ENCODE results near the gene TMEM150B.

GRCh38 chr19:55272142-55272541 lies 53.0 kb downstream of the TMEM150B start:
- no peak for TF ChIP-seq EZH2 (IDR thresholded peaks at IDR 0.05; ENCODE audit: low read length, unreplicated experiment)
- no peak for TF ChIP-seq CTCF (conservative IDR thresholded peaks at IDR 0.05; ENCODE audit: low read depth, low read length)

All from PC-3 (cell line).